Thymus (tissue), 11 donors: ENCODE measurements around the gene IMMP2L. TPM values are rescaled to one million over a fixed set of nuclear protein-coding genes. Genes with fewer than 3 reads are reported as not detected.

Source experiments
- DNase-seq, 9 donors: peaks; one replicate each; pipeline ENCODE4 v3.0.0-alpha.2; 2013; ENCODE audit warnings: low spot score in 9 of 9, low read depth in 6 of 9, missing footprints in 1 of 9
- H3K27ac ChIP-seq, 2 donors: one replicate each; pipeline ENCODE4 v1.5.1; 2013; ENCODE audit warnings: control low read depth in 1 of 2, low read depth in 1 of 2, low read length in 1 of 2, mild to moderate bottlenecking in 1 of 2, moderate library complexity in 1 of 2
- H3K27me3 ChIP-seq, 2 donors: one replicate each; pipeline ENCODE4 v1.5.1; 2013; ENCODE audit warnings: low read length in 1 of 2; ENCODE audit not compliant: control insufficient read depth in 2 of 2, insufficient read depth in 1 of 2
- H3K36me3 ChIP-seq, 2 donors: one replicate each; pipeline ENCODE4 v1.5.1; 2013; ENCODE audit warnings: low read length in 1 of 2, mild to moderate bottlenecking in 1 of 2, moderate library complexity in 1 of 2; ENCODE audit not compliant: control insufficient read depth in 2 of 2, insufficient read depth in 2 of 2
- H3K4me1 ChIP-seq, 2 donors: one replicate each; pipeline ENCODE4 v1.5.1; 2013; ENCODE audit warnings: low read length in 2 of 2; ENCODE audit not compliant: control insufficient read depth in 2 of 2, insufficient read depth in 2 of 2
- H3K4me3 ChIP-seq, 2 donors: one replicate each; pipeline ENCODE4 v1.5.1; 2013; ENCODE audit warnings: low read length in 2 of 2, control low read depth in 1 of 2, mild to moderate bottlenecking in 1 of 2
- H3K9me3 ChIP-seq, 2 donors: one replicate each; pipeline ENCODE4 v1.5.1; 2013; ENCODE audit warnings: low read length in 1 of 2, mild to moderate bottlenecking in 1 of 2; ENCODE audit not compliant: control insufficient read depth in 2 of 2, insufficient read depth in 1 of 2
- WGBS: extraction: QIAGEN DNeasy Blood & Tissue Kit; methylation state at CpG from one replicate; pipeline ENCODE4 v1.1.7; 2013; 5-methylcytosine and 5-hydroxymethylcytosine counted together
- polyA plus RNA-seq: library from polyadenylated mRNA; stranded (reverse); fragments of 200-250 nt; gene quantifications from one replicate; pipeline ENCODE4 v1.2.3, GENCODE V29; 2013
- total RNA-seq: library from RNA; stranded (reverse); fragments of 120-200 nt; gene quantifications from one replicate; pipeline ENCODE4 v1.2.4, GENCODE V29; 2013
- donor health status: healthy.

IMMP2L gene
- total and polyA plus RNA-seq, 2 donors, result 11.0 to 12.8 TPM

GRCh38 chr7:111362506-111363054, 199.7 kb downstream of the IMMP2L start:
- WGBS, result 95% methylated on average over 2 of the region's 2 CpGs
- H3K4me3 ChIP-seq, result no peak overlapping the region
- H3K9me3 ChIP-seq, result no peaks in the 10 kb centered on the region
- H3K27me3 ChIP-seq, result no peaks in the 10 kb centered on the region
- H3K36me3 ChIP-seq, result no peaks in the 10 kb centered on the region
- no peak for DNase-seq
- H3K4me1 ChIP-seq, result no peaks in the 10 kb centered on the region
- no peak overlapping the region for H3K27ac ChIP-seq

GRCh38 chr7:111358915-111359314, 203.4 kb downstream of the IMMP2L start:
- 97% methylated on average over 4 of the region's 4 CpGs for WGBS
- Histone ChIP-seq H3K27ac (no peak overlapping the region), H3K4me3 (no peak overlapping the region), H3K36me3 (no peaks in the 10 kb centered on the region), H3K9me3 (no peaks in the 10 kb centered on the region), H3K4me1 (no peaks in the 10 kb centered on the region), H3K27me3 (no peaks in the 10 kb centered on the region)
- no peak for DNase-seq

- Histone ChIP-seq H3K27ac (no peak overlapping the region), H3K4me1 (no peaks in the 10 kb centered on the region), H3K27me3 (no peaks in the 10 kb centered on the region), H3K36me3 (no peaks in the 10 kb centered on the region), H3K9me3 (no peaks in the 10 kb centered on the region), H3K4me3 (no peak overlapping the region)
- DNase-seq, result no peak
Measured at GRCh38 chr7:111357691-111358090, 204.6 kb downstream of the IMMP2L start.

GRCh38 chr7:111356941-111357340, 205.4 kb downstream of the IMMP2L start:
- H3K27ac ChIP-seq, result no peak overlapping the region
- DNase-seq, result no peak
- H3K9me3 ChIP-seq, result no peaks in the 10 kb centered on the region
- WGBS, result 93% methylated on average over 3 of the region's 3 CpGs
- H3K36me3 ChIP-seq, result no peaks in the 10 kb centered on the region
- no peaks in the 10 kb centered on the region for H3K4me1 ChIP-seq
- no peak overlapping the region for H3K4me3 ChIP-seq
- no peaks in the 10 kb centered on the region for H3K27me3 ChIP-seq

GRCh38 chr7:111352319-111352718, 210.0 kb downstream of the IMMP2L start:
- no peak overlapping the region for H3K4me3 ChIP-seq
- no peaks in the 10 kb centered on the region for H3K4me1 ChIP-seq
- WGBS, result 100% methylated on average over 1 of the region's 1 CpG
- no peaks in the 10 kb centered on the region for H3K9me3 ChIP-seq
- H3K27me3 ChIP-seq, result no peaks in the 10 kb centered on the region
- H3K27ac ChIP-seq, result no peak overlapping the region
- no peak for DNase-seq
- H3K36me3 ChIP-seq, result no peaks in the 10 kb centered on the region

GRCh38 chr7:111346219-111346618, 216.1 kb downstream of the IMMP2L start:
- no peak overlapping the region for H3K27ac ChIP-seq
- no peaks in the 10 kb centered on the region for H3K4me1 ChIP-seq
- DNase-seq, result no peak
- H3K36me3 ChIP-seq, result no peaks in the 10 kb centered on the region
- no peak overlapping the region for H3K4me3 ChIP-seq
- no peaks in the 10 kb centered on the region for H3K9me3 ChIP-seq
- no peaks in the 10 kb centered on the region for H3K27me3 ChIP-seq

GRCh38 chr7:111343017-111343416, 219.3 kb downstream of the IMMP2L start:
- no peaks in the 10 kb centered on the region for H3K4me1 ChIP-seq
- no peaks in the 10 kb centered on the region for H3K36me3 ChIP-seq
- no peak overlapping the region for H3K27ac ChIP-seq
- no peaks in the 10 kb centered on the region for H3K27me3 ChIP-seq
- no peak for DNase-seq
- no peak overlapping the region for H3K4me3 ChIP-seq
- no peaks in the 10 kb centered on the region for H3K9me3 ChIP-seq

GRCh38 chr7:111339006-111339405, 223.3 kb downstream of the IMMP2L start:
- 34% methylated on average over 1 of the region's 1 CpG for WGBS
- no peaks in the 10 kb centered on the region for H3K4me1 ChIP-seq
- no peaks in the 10 kb centered on the region for H3K36me3 ChIP-seq
- no peaks in the 10 kb centered on the region for H3K27me3 ChIP-seq
- no peak for DNase-seq
- no peak overlapping the region for H3K27ac ChIP-seq
- H3K9me3 ChIP-seq, result no peaks in the 10 kb centered on the region
- no peak overlapping the region for H3K4me3 ChIP-seq

- H3K36me3 ChIP-seq, result no peaks in the 10 kb centered on the region
- no peaks in the 10 kb centered on the region for H3K4me1 ChIP-seq
- 98% methylated on average over 1 of the region's 1 CpG for WGBS
Measured at GRCh38 chr7:111333010-111333409, 229.3 kb downstream of the IMMP2L start.

GRCh38 chr7:111330235-111330523, 232.1 kb downstream of the IMMP2L start:
- WGBS, result 88% methylated on average over 1 of the region's 1 CpG
- no peak overlapping the region for H3K27ac ChIP-seq
- H3K9me3 ChIP-seq, result no peaks in the 10 kb centered on the region
- H3K27me3 ChIP-seq, result no peaks in the 10 kb centered on the region
- no peak for DNase-seq
- no peaks in the 10 kb centered on the region for H3K4me1 ChIP-seq
- H3K4me3 ChIP-seq, result no peak overlapping the region
- H3K36me3 ChIP-seq, result no peaks in the 10 kb centered on the region

More at GRCh38 chr7:111333010-111333409, 229.3 kb downstream of the IMMP2L start:
- Histone ChIP-seq H3K9me3 (no peaks in the 10 kb centered on the region), H3K27ac (no peak overlapping the region), H3K4me3 (no peak overlapping the region), H3K27me3 (no peaks in the 10 kb centered on the region)
- no peak for DNase-seq
